ENCODE results near the gene NTNG2.

DNA sequence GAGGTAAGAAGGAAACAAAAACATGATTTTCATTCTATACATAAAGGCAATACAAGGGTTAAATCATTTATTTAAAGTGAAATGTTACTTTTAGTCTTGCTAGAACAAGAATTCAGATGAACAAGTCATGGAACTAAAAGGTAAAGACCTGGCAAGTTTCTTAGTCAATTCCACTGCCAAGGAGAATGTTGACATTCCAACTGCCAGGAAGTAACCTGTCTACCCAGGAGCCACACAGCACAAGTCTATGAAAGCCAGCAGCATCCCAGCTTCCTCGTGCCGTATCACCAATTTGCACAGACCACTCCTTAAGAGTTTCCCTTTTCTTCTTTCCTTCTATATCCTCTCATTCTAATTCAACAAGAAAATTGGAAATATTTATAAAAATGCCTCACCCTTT is 113.0 kb downstream of the NTNG2 start:
- TF ChIP-seq CTCF (IDR thresholded peaks at IDR 0.05; ENCODE audit: insufficient read depth, low read length, poor library complexity, severe bottlenecking) (no peak), EZH2phosphoT487 (conservative IDR thresholded peaks at IDR 0.05; ENCODE audit: low read length) (no peak)

All from SU-DHL-6 (cell line).